Vagina (tissue), 2 donors: ENCODE data around the gene CMTM3. TPM values are rescaled to one million over a fixed set of nuclear protein-coding genes. Genes with fewer than 3 reads are reported as not detected.

Experiments used
- DNase-seq, 2 donors: peaks; one replicate each; pipeline ENCODE4 v3.0.0-alpha.2; 2017; ENCODE audit errors: extremely low spot score in 2 of 2
- H3K27ac ChIP-seq: fragments of 200-600 bp; sonication (generic); one replicate; pipeline ENCODE4 v1.5.1; 2019
- H3K27me3 ChIP-seq: fragments of 200-600 bp; sonication (generic); one replicate; pipeline ENCODE4 v1.5.1; 2019
- H3K36me3 ChIP-seq, 2 donors: fragments of 200-600 bp; sonication (generic); one replicate each; pipeline ENCODE4 v1.5.1; 2017 to 2019
- H3K4me1 ChIP-seq: fragments of 200-600 bp; sonication (generic); one replicate; pipeline ENCODE4 v1.5.1; 2019
- H3K4me3 ChIP-seq, 2 donors: fragments of 200-600 bp; sonication (generic); 1 replicate in 1 of 2; 2 replicates in 1 of 2; pipeline ENCODE4 v1.5.1; 2016 to 2019
- H3K9me3 ChIP-seq: fragments of 200-600 bp; sonication (generic); one replicate; pipeline ENCODE4 v1.5.1; 2019
- CTCF ChIP-seq, 3 experiments: fragments of 450-650 bp in 2 of 3; fragments of 200-600 bp in 1 of 3; sonication (generic) in 1 of 3; IDR thresholded peaks; one replicate each; pipeline ENCODE4 v1.5.1; 2017 to 2019; ENCODE audit warnings: antibody characterized with exemption in 3 of 3, mild to moderate bottlenecking in 2 of 3, moderate library complexity in 2 of 3
- POLR2A ChIP-seq, 2 donors: fragments of 450-650 bp; IDR thresholded peaks; one replicate each; pipeline ENCODE4 v1.6.1; 2017; ENCODE audit warnings: antibody characterized with exemption in 2 of 2, mild to moderate bottlenecking in 2 of 2, moderate library complexity in 2 of 2
- POLR2AphosphoS5 ChIP-seq, 2 donors: sonication (generic); formaldehyde crosslinking; IDR thresholded peaks; one replicate each; pipeline ENCODE4 v1.9.0; 2017; ENCODE audit warnings: antibody characterized with exemption in 2 of 2, mild to moderate bottlenecking in 2 of 2, low read depth in 1 of 2; ENCODE audit not compliant: insufficient read depth in 1 of 2
- intact Hi-C: fragments of 100-400 bp; cut with DNase I; formaldehyde crosslinking; loops from one replicate; pipeline ENCODE4 v1.15.1; 2023
- total RNA-seq: library from RNA; depleted of rRNA; stranded (reverse); fragments of >200 nt; gene quantifications from one replicate; pipeline ENCODE4 v1.2.3, GENCODE V29; 2016

CMTM3 gene
- total RNA-seq, 1 donor from 2014 or later, result 47.9 TPM

GRCh38 chr16:66581246-66581952 is 23.1 kb upstream of the CMTM3 start:
- Histone ChIP-seq H3K27me3 (no peaks in the 10 kb centered on the region), H3K27ac (no peak overlapping the region), H3K4me1 (peaks cover 17% of the 10 kb centered on the region), H3K4me3 (no peak overlapping the region), H3K36me3 (no peaks in the 10 kb centered on the region), H3K9me3 (no peaks in the 10 kb centered on the region)
- DNase-seq, result no peak
- intact Hi-C loops, result loop anchor here (2.0 kb wide), 1 partner anchor 31 kb away; the partner anchor contains the start of gene TK2
- TF ChIP-seq CTCF (IDR thresholded peaks at IDR 0.05), result no peak
- TF ChIP-seq POLR2A (IDR thresholded peaks at IDR 0.05), result no peak
- no peak for TF ChIP-seq POLR2AphosphoS5 (IDR thresholded peaks at IDR 0.05; ENCODE audit: insufficient read depth in 1 of 2, low read depth in 1 of 2)

GRCh38 chr16:66585481-66586239 is 18.8 kb upstream of the CMTM3 start:
- no peaks in the 10 kb centered on the region for H3K27me3 ChIP-seq
- TF ChIP-seq POLR2A (IDR thresholded peaks at IDR 0.05), result no peak
- TF ChIP-seq CTCF (IDR thresholded peaks at IDR 0.05), result no peak
- TF ChIP-seq POLR2AphosphoS5 (IDR thresholded peaks at IDR 0.05; ENCODE audit: insufficient read depth in 1 of 2, low read depth in 1 of 2), result no peak
- no peak for DNase-seq
- no peak overlapping the region for H3K27ac ChIP-seq
- H3K36me3 ChIP-seq, result no peaks in the 10 kb centered on the region
- intact Hi-C loops, result no loop called here
- H3K4me3 ChIP-seq, result no peak overlapping the region
- H3K4me1 ChIP-seq, result no peaks in the 10 kb centered on the region
- H3K9me3 ChIP-seq, result no peaks in the 10 kb centered on the region

GRCh38 chr16:66587881-66588600 is 16.5 kb upstream of the CMTM3 start:
- Histone ChIP-seq H3K4me3 (peak overlapping the region in 1 of 2 donors; percentile 12), H3K27ac (no peak overlapping the region), H3K36me3 (no peaks in the 10 kb centered on the region), H3K27me3 (no peaks in the 10 kb centered on the region), H3K9me3 (no peaks in the 10 kb centered on the region), H3K4me1 (no peaks in the 10 kb centered on the region)
- DNase-seq, result no peak
- intact Hi-C loops, result no loop called here
- TF ChIP-seq CTCF (IDR thresholded peaks at IDR 0.05) (no peak), POLR2AphosphoS5 (IDR thresholded peaks at IDR 0.05; ENCODE audit: insufficient read depth in 1 of 2, low read depth in 1 of 2) (no peak), POLR2A (IDR thresholded peaks at IDR 0.05) (no peak)

- Histone ChIP-seq H3K27me3 (no peaks in the 10 kb centered on the region), H3K4me1 (no peaks in the 10 kb centered on the region), H3K36me3 (no peaks in the 10 kb centered on the region), H3K4me3 (no peak overlapping the region), H3K9me3 (no peaks in the 10 kb centered on the region), H3K27ac (no peak overlapping the region)
- no peak for DNase-seq
- intact Hi-C loops, result no loop called here
- TF ChIP-seq CTCF (IDR thresholded peaks at IDR 0.05), result peak in 1 of 3 experiments; percentile 52
- TF ChIP-seq POLR2AphosphoS5 (IDR thresholded peaks at IDR 0.05; ENCODE audit: insufficient read depth in 1 of 2, low read depth in 1 of 2), result no peak
- no peak for TF ChIP-seq POLR2A (IDR thresholded peaks at IDR 0.05)
Observed at GRCh38 chr16:66588981-66589713, 15.4 kb upstream of the CMTM3 start.
